ENCODE results near the gene GBP2.

GBP2 gene

GRCh38 chr1:89098857-89099256, 27.1 kb downstream of the GBP2 start:
- H3K4me3 Mint-ChIP-seq: no peak overlapping the region
- TF ChIP-seq CTCF (IDR thresholded peaks at IDR 0.05; ENCODE audit: unreplicated experiment in 3 of 3): no peak
- no peak overlapping the region for H3K27ac Mint-ChIP-seq
- H3K9me3 Mint-ChIP-seq: peaks cover 18% of the 10 kb centered on the region
- H3K4me1 Mint-ChIP-seq: no peaks in the 10 kb centered on the region
- no peaks in the 10 kb centered on the region for H3K36me3 Mint-ChIP-seq (ENCODE audit: low read depth)
- no peaks in the 10 kb centered on the region for H3K27me3 Mint-ChIP-seq (ENCODE audit: low read depth)

GRCh38 chr1:89095737-89096136, 30.2 kb downstream of the GBP2 start:
- Mint-ChIP-seq H3K27ac (no peak overlapping the region), H3K9me3 (peaks cover 18% of the 10 kb centered on the region), H3K36me3 (ENCODE audit: low read depth) (no peaks in the 10 kb centered on the region), H3K4me1 (no peaks in the 10 kb centered on the region), H3K27me3 (ENCODE audit: low read depth) (no peaks in the 10 kb centered on the region), H3K4me3 (no peak overlapping the region)
- no peak for TF ChIP-seq CTCF (IDR thresholded peaks at IDR 0.05; ENCODE audit: unreplicated experiment in 3 of 3)

GRCh38 chr1:89089962-89090361, 36.0 kb downstream of the GBP2 start:
- TF ChIP-seq CTCF (IDR thresholded peaks at IDR 0.05; ENCODE audit: unreplicated experiment in 3 of 3): no peak
- peaks cover 25% of the 10 kb centered on the region for H3K4me1 Mint-ChIP-seq
- H3K4me3 Mint-ChIP-seq: no peak overlapping the region
- peaks cover 3% of the 10 kb centered on the region for H3K9me3 Mint-ChIP-seq
- H3K36me3 Mint-ChIP-seq (ENCODE audit: low read depth): no peaks in the 10 kb centered on the region
- H3K27me3 Mint-ChIP-seq (ENCODE audit: low read depth): peaks cover 3% of the 10 kb centered on the region
- H3K27ac Mint-ChIP-seq: no peak overlapping the region

- Mint-ChIP-seq H3K4me1 (peaks cover 25% of the 10 kb centered on the region), H3K27ac (peak overlapping the region in 2 of 3 experiments; percentile 24 to 39), H3K36me3 (ENCODE audit: low read depth) (no peaks in the 10 kb centered on the region), H3K9me3 (no peaks in the 10 kb centered on the region), H3K27me3 (ENCODE audit: low read depth) (peaks cover 3% of the 10 kb centered on the region), H3K4me3 (peak overlapping the region in 1 of 3 experiments; percentile 53)
- no peak for TF ChIP-seq CTCF (IDR thresholded peaks at IDR 0.05; ENCODE audit: unreplicated experiment in 3 of 3)
These were observed 37.3 kb downstream of the GBP2 start for GRCh38 chr1:89088572-89088971.

- no peaks in the 10 kb centered on the region for H3K36me3 Mint-ChIP-seq (ENCODE audit: low read depth)
- H3K4me1 Mint-ChIP-seq: peaks cover 25% of the 10 kb centered on the region
- no peak overlapping the region for H3K4me3 Mint-ChIP-seq
- no peaks in the 10 kb centered on the region for H3K9me3 Mint-ChIP-seq
- no peak overlapping the region for H3K27ac Mint-ChIP-seq
- no peak for TF ChIP-seq CTCF (IDR thresholded peaks at IDR 0.05; ENCODE audit: unreplicated experiment in 3 of 3)
- H3K27me3 Mint-ChIP-seq (ENCODE audit: low read depth): peaks cover 3% of the 10 kb centered on the region
These were observed 38.7 kb downstream of the GBP2 start for GRCh38 chr1:89087241-89087640.

GRCh38 chr1:89085781-89086180, 40.1 kb downstream of the GBP2 start:
- H3K36me3 Mint-ChIP-seq (ENCODE audit: low read depth): no peaks in the 10 kb centered on the region
- H3K27ac Mint-ChIP-seq: no peak overlapping the region

More at GRCh38 chr1:89085781-89086180, 40.1 kb downstream of the GBP2 start:
- no peak overlapping the region for H3K4me3 Mint-ChIP-seq
- H3K27me3 Mint-ChIP-seq (ENCODE audit: low read depth): peaks cover 3% of the 10 kb centered on the region
- H3K9me3 Mint-ChIP-seq: peaks cover 2% of the 10 kb centered on the region
- TF ChIP-seq CTCF (IDR thresholded peaks at IDR 0.05; ENCODE audit: unreplicated experiment in 3 of 3): no peak
- H3K4me1 Mint-ChIP-seq: peaks cover 25% of the 10 kb centered on the region
